Activated T-cell treated with anti-CD3 and anti-CD28 coated beads for 4 hours (primary cell): ENCODE results near the gene SLC25A17.
"Not testable (repeated sequence)": the region's sequence is repeated elsewhere in the genome, so short reads cannot be mapped to it uniquely, and the experiment has no call there.

Experiments
- DNase-seq: peaks from one replicate; pipeline ENCODE4 v3.0.0-alpha.2; 2020

Gene SLC25A17, protein sequence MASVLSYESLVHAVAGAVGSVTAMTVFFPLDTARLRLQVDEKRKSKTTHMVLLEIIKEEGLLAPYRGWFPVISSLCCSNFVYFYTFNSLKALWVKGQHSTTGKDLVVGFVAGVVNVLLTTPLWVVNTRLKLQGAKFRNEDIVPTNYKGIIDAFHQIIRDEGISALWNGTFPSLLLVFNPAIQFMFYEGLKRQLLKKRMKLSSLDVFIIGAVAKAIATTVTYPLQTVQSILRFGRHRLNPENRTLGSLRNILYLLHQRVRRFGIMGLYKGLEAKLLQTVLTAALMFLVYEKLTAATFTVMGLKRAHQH

DNA sequence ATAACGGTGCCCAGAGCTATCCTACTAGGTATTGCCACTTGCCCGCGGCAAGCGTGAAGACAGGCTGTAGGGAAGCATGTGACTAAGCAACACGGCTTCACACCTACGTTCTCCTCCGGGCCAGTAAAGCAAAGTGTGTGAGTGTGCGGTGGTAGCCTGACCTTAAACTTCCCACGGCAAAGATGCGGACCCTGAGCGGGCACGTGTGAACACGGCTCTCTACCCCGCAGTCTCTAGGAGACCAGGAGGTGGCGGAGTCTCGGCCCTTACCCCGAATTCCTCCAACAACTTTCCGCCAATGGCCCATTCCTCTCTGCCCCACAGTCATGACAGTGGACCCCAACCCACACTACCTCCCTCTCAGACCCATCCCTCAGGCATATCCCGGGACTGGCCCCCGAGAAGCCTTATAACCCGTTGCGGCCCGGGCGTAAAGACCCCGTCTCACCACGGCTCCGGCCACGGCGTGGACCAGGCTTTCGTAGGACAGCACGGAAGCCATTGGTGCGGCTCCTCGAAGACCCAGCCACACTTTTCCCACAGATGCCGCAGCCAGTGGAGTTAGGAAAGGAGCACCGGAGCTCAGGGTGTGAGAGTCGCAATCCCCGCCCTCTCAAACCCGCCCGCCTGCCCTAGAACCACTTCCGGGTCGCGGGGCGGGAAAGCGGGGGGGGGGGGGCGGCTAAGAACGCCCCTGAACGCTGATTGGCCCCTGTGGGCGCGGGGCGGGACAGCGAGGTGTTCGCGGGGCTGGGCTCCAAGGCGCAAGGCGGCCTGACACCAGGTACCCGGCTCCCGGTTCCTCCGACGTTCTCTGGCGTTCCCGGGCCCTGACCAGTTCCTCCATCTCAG lies at the start of gene SLC25A17:
TSS of gene SLC25A17 (minus strand) at position 600 of the 852 bp plus-strand sequence. CDS start at position 502, 98 bp downstream.
- DNase-seq, result peak; percentile 78

DNA sequence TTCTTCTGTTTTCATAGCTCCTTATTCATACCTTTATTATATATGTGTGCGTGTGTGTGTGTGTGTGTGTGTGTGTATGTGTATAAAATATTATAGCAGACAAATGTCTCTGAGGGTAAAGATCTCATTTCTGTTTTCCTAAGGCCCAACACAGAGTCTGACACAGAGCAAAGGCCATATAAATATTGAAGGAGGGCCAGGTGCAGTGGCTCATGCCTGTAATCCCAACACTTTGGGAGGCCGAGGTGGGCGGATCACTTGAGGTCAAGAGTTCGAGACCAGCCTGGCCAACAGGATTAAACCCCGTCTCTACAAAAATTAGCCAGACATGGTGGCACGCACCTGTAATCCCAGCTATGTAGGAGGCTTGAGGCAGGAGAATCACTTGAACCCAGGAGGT lies 49.2 kb upstream of the SLC25A17 start:
- DNase-seq, result not testable (repeated sequence)

DNA sequence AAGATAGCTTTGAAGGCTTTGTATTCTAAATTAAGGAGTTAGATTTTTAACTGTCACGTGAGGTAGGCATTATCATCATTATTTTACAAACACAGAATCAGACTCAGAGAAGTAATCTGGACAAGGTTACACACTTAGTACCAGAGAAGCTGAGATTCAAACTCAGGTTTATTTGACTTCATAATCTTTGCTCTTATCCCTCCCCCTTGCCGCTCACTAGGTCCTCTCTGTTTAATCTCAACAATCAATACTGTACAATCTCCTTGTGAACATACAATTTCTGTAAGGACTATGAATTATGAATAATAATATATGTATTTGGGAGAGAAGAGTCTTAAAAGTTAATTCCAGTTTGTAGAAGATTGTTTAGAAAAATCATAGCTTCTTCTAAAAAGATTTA lies 48.0 kb upstream of the SLC25A17 start:
- no peak for DNase-seq

DNA sequence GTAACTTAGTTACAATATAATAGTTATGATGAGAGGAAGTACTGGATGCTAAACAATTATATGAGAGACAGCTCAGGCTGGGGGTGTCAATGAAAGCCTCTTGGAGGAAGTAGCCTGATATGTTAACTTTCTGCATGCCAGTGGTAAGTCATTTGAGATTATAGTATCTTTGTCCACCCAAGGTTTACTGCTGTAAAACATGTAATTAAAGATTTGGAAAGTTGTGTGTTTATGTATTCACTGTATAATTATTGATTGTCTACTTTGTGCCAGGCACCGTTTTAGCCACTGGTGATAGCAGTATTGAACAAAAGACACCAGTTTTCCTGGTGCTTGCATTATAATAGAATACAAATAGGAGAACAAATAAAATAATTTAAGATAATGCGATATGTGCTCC lies 43.4 kb upstream of the SLC25A17 start:
- no peak for DNase-seq

DNA sequence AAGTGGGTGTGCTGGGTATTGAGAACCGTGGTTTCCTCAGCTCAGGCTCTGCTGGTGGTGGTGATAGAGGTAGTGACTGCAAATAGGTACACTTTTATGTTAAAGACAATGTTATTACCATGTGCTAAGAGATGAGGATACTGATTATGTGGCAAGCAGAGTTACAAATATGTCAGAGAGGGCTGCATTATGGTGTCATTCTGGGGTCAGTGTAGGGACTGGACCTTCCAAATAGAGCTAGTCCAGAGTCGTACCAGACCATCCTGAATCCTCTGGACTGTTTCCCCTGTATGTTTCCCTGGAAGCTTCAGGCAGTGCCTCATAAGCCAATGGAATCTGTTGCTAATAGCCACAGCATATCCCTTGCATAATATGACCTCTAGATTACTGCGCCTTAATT lies 42.9 kb upstream of the SLC25A17 start, which contains the start of gene DNAJB7:
TSS of gene DNAJB7 (minus strand) at position 101 of the 400 bp plus-strand sequence. CDS start 119 bp downstream, outside the sequence.
- DNase-seq, result no peak

DNA sequence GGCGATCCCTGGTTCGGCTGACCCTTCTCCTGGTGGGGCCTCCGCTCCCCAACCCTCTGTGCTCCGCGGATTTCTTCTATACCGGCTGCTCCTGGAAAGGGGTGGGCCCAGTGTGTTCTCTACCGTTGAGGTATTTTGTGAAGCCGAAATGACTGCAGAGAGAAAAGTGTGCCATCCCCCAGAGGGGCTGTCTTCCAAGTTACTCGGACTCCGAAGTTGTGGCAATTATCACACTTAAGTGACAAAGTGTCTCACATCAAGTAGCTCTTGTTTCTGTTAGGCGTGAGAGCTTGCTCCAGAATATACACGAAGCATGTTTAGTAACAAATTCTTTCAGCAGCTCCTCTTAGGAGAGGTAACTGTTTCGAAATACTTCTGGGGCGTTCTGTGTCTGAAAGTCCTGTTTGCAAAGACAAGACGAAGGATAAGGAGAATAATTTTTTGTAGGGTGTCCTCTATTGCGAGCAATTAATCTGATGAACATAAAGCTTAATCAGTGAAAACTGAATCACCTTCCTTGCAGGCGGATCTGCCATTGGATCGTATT lies 38.2 kb upstream of the SLC25A17 start:
- peak; percentile 2 for DNase-seq

DNA sequence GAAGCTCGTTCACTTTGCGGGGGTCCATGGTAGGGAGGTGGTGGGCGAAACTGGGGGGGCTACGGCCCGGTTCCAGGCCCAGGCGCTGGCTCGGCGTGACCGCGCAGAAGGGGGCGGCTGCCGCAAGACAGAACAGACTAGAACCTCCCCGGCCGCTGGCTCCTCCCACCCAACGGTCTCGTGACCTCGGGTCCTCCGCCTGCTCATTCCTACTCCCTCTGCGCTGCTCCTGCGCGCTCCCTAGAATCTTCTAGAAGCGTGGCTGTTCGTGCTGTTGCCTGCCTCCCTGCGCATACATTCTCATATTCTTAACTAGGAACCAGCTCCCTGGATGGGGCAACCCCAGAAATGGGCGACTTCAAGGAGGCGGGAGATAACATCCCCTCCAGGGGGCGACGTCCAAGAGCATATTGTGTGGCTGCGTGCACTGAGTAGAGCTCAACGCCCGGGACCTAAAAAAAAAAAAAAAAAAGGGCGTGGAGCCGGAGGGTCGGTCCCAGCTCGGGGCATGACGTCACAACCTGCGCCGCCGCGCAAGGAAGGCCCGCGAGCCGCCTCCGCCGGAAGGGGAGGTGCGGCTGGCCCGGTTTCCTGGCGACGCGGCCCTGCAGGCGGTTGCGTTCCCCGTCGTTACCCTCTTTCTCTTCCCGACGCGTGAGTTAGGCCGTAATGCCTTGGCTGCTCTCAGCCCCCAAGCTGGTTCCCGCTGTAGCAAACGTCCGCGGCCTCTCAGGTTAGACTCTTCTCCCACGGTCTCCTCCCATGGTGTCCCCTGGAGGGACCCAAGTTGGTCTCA lies 37.6 kb upstream of the SLC25A17 start, which contains the start of the genes ST13 and XPNPEP3:
TSS of gene ST13 (minus strand) at position 127 of the 796 bp plus-strand sequence. CDS start at position 28, 99 bp downstream.
TSS of gene XPNPEP3 (plus strand) at position 636 of the 796 bp plus-strand sequence. CDS start at position 670, 34 bp downstream.
- DNase-seq, result peak; percentile 95

DNA sequence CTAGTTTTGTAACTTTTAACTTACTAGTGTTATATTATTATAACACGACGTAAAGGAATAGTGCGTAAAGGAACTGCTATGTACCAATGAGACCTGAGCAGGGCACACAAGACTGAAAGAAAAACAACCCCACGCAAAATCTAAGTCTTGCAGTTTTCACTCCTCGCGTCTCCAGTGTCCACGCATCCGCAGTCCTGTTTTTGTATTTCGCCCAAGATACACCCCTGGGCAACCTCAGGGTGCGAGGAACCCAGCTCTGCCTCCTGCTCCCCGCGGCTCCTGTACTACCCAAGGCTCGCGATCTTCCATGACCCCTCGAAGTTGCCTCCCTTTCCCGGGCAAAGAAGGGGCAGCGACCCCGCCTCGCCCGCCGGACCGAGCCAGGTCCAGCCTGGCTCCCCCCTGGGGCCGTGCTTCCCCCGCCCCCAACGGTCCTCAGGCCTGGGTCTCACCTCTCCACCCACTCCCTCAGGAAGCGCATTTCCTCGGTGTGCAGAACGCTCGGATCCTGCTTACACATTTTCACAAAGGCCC lies 36.9 kb upstream of the SLC25A17 start:
- DNase-seq, result no peak

DNA sequence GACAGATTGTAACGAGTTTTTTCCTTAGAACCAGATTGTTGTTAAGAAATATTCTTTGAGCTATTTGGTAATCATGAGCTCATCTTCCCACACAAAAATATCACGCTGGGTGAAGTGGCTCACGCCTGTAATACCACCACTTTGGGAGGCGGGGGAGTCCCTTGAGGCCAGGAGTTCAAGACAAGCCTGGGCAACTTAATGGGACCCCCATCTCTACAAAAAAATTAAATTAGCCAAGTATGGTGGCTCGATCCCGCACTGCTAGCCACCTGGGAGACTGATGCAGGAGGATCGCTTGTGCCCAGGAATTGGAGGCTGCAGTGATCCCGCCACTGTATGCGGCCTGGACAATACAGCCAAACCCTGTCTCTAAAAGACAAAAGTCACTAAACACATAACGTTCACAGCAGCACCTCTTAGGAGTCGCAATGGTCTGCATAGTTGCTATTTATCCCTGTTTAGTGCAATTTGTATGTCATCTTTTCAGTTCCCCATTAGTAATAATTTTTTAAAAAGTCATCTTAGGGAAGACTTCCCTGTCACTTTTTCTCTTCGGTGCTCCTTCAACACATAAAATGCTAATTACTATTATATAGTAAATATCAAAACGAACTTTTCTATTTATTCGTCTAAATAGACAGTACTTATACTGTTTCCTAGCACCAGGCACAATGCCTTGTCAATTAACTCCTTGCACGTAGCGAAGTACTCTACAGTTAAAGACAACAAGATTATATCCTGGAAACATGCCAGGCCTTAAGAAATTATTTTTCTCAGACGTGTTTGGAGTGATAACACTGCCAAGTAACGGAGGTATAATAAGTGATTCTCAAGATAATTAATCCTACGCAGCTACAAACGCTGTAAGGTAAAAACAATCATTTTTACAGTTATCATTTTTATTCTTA lies 36.2 kb upstream of the SLC25A17 start:
- peak; percentile 3 for DNase-seq

DNA sequence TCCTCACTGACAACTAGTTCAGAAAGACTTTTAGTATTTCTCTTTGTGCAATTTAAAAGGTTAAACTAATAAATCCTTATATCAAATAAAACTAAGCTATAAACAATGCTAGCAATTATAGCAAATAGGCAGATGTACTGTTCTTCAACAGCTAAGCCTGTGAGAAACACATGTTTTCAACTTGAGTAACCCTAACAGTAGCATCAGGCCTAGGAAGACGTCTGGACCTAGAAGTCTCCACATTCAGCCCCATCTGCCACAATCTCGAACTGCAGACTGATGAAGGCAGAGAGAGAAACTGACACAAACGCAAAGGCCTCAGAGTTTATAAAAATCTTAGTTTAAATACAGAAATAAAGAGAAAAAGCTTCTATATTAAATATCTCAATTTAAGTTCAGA lies 34.8 kb upstream of the SLC25A17 start:
- DNase-seq, result no peak

DNA sequence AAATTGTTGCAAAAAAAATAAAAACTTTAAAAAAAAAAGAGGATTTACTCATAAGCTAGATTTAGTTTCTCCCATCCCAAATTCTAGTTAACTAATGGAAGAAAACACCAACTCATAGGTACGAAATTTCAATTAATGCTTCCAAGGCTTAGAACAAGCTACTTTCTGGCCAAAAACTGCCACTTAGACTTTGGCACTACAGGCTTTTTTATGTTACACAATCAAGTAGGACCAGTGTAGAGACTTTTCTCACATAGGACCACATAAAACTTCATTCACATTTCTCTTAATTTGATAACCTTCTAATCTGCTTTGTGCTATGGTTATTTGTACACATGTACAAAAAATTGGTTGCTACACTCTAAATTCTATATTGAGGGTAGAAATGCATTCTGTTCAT lies 34.2 kb upstream of the SLC25A17 start:
- DNase-seq, result no peak

DNA sequence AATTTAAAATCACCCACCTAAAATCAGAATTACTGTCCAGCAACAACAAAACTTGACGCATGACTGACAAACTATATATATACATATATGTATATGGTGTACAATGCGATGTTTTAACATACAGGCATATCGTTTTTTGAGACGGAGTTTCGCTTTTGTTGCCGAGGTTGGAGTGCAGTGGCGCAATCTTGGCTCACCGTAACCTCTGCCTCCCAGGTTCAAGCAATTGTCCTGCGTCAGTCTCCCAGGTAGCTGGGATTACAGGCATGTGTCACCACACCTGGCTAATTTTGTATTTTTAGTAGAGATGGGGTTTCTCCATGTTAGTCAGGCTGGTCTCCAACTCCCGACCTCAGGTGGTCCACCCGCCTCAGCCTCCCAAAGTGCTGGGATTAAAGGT lies 26.7 kb upstream of the SLC25A17 start:
- DNase-seq, result not testable (repeated sequence)

DNA sequence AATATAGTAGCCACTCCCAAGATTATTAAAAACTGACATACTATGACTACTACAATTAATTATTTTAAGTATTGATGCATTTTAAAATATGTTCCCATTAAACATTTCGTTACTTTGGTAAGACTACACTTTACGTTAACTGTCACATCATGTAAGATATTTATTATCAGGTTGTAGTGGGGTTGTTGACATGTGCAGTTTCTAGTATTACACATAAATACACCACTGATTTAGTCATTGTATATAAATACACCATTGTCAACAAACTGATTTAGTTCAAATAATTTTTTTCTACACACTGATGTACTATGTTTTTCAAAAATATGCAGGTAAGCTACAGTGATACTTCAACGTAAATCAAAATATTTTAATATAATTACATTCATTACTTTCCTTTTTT lies 25.8 kb upstream of the SLC25A17 start:
- no peak for DNase-seq

DNA sequence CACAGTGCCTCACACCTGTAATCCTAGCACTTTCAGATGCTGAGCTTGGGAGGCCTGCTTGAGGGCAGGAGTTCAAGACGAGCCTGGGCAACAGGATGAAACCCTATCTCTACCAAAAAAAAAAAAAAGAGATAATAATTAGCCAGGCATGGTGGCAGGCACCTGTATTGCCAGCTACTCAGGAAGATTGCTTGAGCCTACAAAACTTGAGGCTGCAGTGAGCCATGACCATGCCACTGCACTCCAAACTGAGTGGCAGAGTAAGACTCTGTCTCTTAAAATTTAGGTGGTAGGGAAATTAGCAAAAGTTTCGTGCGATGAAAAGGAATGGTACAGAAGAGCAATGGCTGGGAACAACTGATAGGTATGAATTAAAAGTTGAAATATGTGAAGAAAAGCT lies 19.3 kb upstream of the SLC25A17 start:
- no peak for DNase-seq

DNA sequence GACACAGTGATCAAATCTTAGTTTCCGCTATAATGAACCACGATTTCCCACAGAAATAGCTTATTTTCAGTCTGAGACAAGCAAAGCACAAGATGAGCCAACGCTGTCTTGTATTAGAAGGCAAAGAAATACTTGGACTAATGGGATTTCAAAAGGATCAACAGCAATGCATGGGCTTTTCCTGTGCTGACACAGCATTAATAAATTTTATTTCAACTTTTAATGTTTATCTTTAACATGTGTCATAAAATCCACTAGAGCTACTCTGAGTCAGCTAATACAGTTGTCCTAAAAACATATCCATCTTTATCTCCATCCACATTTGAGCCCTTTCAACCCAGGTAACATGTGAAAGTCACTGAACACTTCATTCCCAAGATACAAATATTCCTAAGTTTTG lies 15.5 kb upstream of the SLC25A17 start:
- no peak for DNase-seq

DNA sequence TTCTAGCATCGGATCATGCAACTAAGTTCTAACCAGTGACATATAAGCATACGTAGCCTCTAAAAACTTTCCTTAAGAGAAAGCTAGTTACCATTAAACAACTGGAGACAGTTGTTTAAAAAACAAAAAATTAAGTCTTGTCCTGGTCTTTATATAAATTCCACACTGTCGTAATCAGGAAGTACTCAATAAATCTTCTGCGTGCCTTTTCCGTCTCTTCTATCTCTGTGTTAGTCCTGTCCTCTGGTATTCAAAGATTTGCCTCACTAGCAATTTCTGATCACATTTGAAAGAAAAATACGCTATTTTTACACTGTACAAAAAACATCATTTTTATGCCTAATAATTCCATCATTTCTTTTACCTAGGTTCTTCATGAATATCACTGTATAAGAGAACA lies 10.0 kb upstream of the SLC25A17 start:
- no peak for DNase-seq

DNA sequence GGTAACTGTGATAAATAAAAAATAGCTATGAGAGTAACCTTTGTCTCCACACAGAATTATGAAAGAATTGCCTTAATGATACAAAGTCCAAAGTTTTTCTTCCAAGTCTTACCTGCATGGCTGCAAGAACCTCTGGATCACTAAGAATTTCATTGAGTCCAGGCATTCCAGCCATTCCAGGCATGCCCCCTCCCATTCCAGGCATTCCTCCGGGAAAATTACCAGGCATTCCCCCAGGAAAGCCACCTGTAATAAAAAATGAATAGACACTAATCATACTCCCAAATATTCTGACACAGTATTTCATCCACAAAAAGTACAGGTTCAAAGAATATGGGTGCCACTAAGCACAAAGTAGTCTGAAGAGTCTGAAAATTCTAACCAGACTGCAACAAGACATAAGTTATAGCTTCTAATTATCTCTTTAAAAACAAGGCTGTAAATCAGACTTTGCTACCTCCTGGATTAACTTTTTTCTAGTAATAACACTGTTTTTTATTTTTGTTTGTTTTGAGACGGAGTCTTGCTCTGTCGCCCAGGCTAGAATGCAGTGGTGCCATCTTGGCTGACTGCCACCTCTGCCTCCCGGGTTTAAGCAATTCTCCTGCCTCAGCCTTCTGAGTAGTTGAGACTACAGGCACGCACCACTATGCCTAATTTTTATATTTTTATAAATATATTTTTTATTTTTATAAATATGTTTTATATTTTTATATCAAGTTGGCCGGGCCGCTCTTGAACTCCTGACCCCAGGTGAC lies 8.0 kb upstream of the SLC25A17 start:
- DNase-seq, result no peak

DNA sequence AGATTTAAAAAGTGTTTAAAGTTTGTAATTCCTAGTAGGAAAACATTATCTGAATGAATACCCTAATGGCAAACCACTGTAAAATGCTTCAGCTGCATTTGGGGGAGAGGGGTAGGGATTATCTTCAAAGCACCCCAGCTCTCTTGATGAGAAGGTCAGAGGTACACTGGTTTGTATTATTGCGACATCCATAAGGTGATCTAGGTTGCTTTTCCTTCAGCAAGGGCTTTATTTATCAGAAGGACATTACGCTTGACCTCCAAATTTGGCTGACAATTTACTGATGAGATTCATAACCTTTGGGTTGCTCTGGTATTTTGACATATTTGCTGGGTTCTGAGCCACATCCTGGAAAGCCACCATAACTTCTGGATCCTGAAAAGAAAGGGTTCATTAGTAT lies 7.1 kb upstream of the SLC25A17 start:
- not testable (repeated sequence) for DNase-seq

DNA sequence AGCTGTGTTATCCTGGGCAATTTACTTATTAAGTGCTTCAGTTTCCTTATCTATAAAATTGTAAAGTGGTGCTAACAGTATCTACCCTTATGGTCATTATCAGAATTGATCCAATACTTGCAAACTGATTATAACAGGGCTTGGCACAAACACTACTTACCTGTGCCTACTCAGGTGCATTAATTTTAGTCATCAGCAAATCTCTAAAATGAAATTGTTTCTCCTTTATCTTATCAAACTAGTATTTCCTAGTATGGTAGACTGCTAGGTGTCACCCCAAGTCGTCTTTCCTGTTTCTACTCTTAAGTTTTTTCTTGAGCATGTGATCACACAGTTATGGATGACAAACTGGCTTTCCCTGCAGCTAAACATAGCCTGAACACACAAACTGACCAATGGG lies 4.3 kb upstream of the SLC25A17 start:
- no peak for DNase-seq

DNA sequence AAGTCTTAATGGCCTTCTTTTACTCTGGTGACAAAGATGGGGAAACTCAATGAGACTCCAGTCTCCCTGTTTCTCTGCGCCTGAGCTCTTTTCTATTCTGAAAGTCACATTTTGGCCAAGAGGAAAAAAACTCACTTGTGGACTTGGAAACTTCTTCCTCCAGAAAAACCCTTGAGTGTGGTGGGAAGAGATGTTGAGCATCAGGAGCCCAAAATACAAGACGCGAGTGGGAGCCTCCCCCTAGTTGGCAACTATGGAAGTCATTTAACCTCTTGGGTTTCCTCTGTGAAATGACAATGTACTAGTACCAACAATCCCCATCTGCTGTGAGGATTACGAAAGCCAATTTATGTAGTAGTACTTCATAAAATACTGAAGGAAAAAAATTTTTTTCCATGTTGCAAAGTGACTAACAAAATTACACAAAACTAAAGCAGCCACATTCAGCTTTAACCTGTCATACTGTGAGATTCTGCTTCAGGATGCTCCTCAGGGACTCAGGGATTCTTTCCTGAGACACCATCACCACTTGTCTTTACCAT lies 524 bp upstream of the SLC25A17 start:
- no peak for DNase-seq
